ENCODE results near the gene MAP3K7. TPM values are rescaled to one million over a fixed set of nuclear protein-coding genes. Genes with fewer than 3 reads are reported as not detected.

Gene MAP3K7
- total RNA-seq, 1 donor: 51.4 TPM

DNA sequence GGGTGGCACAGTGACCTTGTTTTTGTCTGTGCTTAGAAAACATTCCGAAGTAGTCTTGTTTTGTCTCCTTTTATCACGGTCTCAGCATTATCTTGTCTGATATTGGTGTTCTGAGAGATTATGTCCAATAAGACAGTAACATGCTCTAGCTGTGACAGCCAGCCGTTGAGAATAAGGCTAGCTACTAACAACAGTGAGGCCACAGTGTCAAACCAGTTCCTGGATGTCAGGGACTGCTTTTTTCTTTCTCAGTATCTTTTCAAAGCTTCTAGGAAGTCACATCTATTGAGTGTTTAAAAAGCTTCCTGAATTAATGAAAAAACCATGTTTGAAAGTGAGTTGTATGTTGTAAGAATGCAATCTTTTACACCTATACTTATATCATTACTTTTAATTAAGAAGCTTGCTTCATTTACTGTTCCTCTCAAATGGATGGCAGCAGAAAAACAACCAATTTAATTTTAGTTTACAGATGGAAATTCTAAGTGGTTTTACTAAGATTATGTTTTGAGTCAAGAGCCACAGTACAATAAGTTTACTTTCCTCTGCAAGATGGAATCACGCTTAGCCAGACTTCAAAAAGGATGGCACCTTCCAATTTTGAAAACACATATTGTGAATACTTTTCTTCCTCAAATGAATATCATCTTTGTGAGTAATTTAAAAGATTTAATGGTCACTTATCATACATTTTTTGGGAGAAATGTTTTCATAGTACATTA lies 53.1 kb downstream of the MAP3K7 start:
- DNase-seq (ENCODE audit: low read depth): no peak
- H3K4me3 ChIP-seq (ENCODE audit: low read depth, low read length): no peak overlapping the region
- TF ChIP-seq, protein P1, sequence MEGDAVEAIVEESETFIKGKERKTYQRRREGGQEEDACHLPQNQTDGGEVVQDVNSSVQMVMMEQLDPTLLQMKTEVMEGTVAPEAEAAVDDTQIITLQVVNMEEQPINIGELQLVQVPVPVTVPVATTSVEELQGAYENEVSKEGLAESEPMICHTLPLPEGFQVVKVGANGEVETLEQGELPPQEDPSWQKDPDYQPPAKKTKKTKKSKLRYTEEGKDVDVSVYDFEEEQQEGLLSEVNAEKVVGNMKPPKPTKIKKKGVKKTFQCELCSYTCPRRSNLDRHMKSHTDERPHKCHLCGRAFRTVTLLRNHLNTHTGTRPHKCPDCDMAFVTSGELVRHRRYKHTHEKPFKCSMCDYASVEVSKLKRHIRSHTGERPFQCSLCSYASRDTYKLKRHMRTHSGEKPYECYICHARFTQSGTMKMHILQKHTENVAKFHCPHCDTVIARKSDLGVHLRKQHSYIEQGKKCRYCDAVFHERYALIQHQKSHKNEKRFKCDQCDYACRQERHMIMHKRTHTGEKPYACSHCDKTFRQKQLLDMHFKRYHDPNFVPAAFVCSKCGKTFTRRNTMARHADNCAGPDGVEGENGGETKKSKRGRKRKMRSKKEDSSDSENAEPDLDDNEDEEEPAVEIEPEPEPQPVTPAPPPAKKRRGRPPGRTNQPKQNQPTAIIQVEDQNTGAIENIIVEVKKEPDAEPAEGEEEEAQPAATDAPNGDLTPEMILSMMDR (IDR thresholded peaks at IDR 0.05; ENCODE audit: insufficient read depth, low read depth, low read length): no peak

- TF ChIP-seq, protein P1 (IDR thresholded peaks at IDR 0.05; ENCODE audit: insufficient read depth, low read depth, low read length): no peak
- no peak overlapping the region for H3K4me3 ChIP-seq (ENCODE audit: low read depth, low read length)
- DNase-seq (ENCODE audit: low read depth): no peak
These were observed 56.0 kb downstream of the MAP3K7 start for GRCh38 chr6:90530882-90531281.

DNA sequence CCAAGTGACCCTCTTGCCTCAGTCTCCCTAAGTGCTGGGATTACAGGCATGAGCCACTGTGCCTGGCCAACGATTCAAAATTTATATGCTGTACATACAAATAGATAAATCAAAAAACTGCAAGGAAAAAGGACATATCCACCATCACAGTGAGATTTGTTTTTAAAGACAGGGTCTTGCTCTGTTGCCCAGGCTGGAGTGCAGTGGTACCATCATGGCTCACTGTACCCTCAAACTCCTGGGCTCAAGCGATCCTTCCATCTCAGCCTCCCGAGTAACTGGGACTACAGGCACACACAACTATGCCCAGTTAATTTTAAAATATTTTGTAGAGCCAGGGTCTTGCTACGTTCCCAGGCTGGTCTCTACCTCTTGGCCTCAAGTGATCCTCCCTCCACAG lies 61.5 kb downstream of the MAP3K7 start:
- no peak overlapping the region for H3K4me3 ChIP-seq (ENCODE audit: low read depth, low read length)
- TF ChIP-seq, protein P1 (IDR thresholded peaks at IDR 0.05; ENCODE audit: insufficient read depth, low read depth, low read length): no peak
- DNase-seq (ENCODE audit: low read depth): no peak

DNA sequence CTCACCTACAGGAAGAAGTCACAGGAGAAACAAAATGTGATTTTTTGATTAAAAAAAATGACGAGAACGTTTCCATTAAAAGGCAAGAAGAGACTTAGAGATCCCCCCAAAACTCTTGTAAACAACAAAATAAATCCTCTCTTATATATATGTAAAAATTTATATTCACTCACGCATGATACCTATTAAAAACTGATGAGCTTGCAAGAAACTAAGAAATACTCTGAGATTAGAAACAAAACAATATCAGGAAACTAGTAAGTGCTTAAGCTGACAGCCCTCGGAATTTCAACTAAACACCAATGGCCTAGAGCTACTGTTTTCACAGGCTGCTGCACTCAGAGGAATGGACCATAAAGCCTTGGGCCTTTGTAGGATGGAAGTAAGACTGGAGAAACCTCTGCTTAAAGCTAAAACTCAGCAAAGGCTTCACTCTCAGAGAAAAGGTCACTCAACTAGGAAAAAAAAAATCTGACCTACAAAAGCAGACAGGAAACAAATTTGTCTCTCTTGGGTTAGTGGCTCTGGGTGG lies 63.0 kb downstream of the MAP3K7 start:
- no peak overlapping the region for H3K4me3 ChIP-seq (ENCODE audit: low read depth, low read length)
- TF ChIP-seq, protein P1 (IDR thresholded peaks at IDR 0.05; ENCODE audit: insufficient read depth, low read depth, low read length): no peak
- no peak for DNase-seq (ENCODE audit: low read depth)

DNA sequence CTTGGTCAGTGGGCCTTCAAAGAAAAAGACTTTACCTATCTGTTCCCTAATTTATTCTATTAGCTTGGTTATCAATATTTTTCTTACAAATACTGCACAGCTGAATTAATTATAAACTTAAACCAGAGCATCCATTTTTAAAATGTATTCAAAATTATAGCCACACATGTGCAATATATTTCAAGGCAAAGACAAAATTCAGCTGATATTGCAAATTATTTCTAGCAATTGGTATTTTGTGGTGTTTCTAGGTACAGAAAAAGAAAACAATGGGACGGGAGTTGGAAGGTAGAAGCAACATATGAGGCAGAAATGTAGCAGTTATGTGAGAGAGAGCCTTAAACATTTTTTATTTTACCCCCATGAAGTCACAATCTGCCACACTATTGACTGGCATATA lies 64.9 kb downstream of the MAP3K7 start:
- H3K4me3 ChIP-seq (ENCODE audit: low read depth, low read length): no peak overlapping the region
- TF ChIP-seq, protein P1 (IDR thresholded peaks at IDR 0.05; ENCODE audit: insufficient read depth, low read depth, low read length): no peak
- DNase-seq (ENCODE audit: low read depth): no peak

DNA sequence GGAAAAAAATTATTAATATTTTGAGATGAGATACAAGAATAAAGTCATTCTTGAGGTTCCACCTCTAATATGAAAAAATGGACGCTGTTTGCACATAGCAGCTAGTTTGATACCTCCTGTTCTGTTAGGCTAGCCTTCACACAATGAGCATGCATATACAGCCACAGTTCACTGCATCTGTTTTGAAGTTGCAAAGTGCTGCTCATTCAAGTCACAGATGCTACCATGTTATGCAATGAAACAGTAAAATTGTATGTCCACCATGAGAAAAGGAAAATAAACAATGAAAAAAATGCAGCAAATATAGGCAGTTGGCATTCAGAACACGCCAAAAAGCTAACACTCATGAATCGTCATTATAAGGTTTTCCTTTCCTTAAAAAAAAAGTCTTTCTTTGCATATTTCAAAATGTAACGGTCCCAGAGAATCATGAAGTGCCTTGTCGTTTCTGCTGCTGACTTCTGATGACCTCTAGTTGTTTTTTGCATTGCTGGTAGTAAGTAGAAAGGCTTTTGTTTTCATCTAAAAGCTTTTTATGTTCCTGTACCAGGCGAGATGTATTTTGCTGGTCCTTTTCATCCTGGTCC lies 70.7 kb downstream of the MAP3K7 start:
- DNase-seq (ENCODE audit: low read depth): no peak
- TF ChIP-seq, protein P1 (IDR thresholded peaks at IDR 0.05; ENCODE audit: insufficient read depth, low read depth, low read length): no peak
- H3K4me3 ChIP-seq (ENCODE audit: low read depth, low read length): no peak overlapping the region

Data from fibroblast of villous mesenchyme (primary cell).